Bone marrow (tissue), 2 donors: Measurements from ENCODE around the gene ARHGAP26.

ENCODE experiments used
- DNase-seq, 2 donors: peaks; one replicate each; lab custom pipeline; 2025; lab: John Stamatoyannopoulos, UW

ARHGAP26 gene

GRCh38 chr5:143206196-143207053 is 436.2 kb downstream of the ARHGAP26 start:
- DNase-seq, result no peak

GRCh38 chr5:143207058-143207457 is 436.9 kb downstream of the ARHGAP26 start:
- DNase-seq, result no peak

- no peak for DNase-seq
Observed at GRCh38 chr5:143207563-143208364, 437.6 kb downstream of the ARHGAP26 start.

- DNase-seq, result no peak
Observed at GRCh38 chr5:143208365-143208641, 438.1 kb downstream of the ARHGAP26 start.

GRCh38 chr5:143208781-143209510 is 438.8 kb downstream of the ARHGAP26 start:
- DNase-seq, result no peak

- no peak for DNase-seq
Observed at GRCh38 chr5:143209881-143210395, 439.8 kb downstream of the ARHGAP26 start.

GRCh38 chr5:143210576-143210975 is 440.4 kb downstream of the ARHGAP26 start:
- no peak for DNase-seq

GRCh38 chr5:143212261-143212660 is 442.1 kb downstream of the ARHGAP26 start:
- DNase-seq, result no peak

- no peak for DNase-seq
Observed at GRCh38 chr5:143213231-143213850, 443.2 kb downstream of the ARHGAP26 start.

- DNase-seq, result no peak
Observed at GRCh38 chr5:143213851-143214363, 443.7 kb downstream of the ARHGAP26 start.

- no peak for DNase-seq
Observed at GRCh38 chr5:143214458-143214857, 444.3 kb downstream of the ARHGAP26 start.

- no peak for DNase-seq
Observed at GRCh38 chr5:143214890-143215289, 444.7 kb downstream of the ARHGAP26 start.

- DNase-seq, result peak in 1 of 2 donors; percentile 10
Observed at GRCh38 chr5:143215690-143216089, 445.5 kb downstream of the ARHGAP26 start.

GRCh38 chr5:143216211-143216610 is 446.0 kb downstream of the ARHGAP26 start:
- DNase-seq, result no peak

- peak in 1 of 2 donors; percentile 6 for DNase-seq
Observed at GRCh38 chr5:143217065-143217803, 447.1 kb downstream of the ARHGAP26 start.

- no peak for DNase-seq
Observed at GRCh38 chr5:143217804-143218160, 447.6 kb downstream of the ARHGAP26 start.

GRCh38 chr5:143218517-143219170 is 448.5 kb downstream of the ARHGAP26 start:
- DNase-seq, result no peak

GRCh38 chr5:143219696-143220095 is 449.5 kb downstream of the ARHGAP26 start:
- DNase-seq, result no peak

GRCh38 chr5:143220748-143221251 is 450.6 kb downstream of the ARHGAP26 start:
- peak in 1 of 2 donors; percentile 11 for DNase-seq
